IPS-NIHi11 (cell line): ENCODE measurements around the gene FEN1.
A peak's percentile ranks its signal among the peaks of the same experiment; 100 is the strongest.

Experiments used
- DNase-seq: peaks from one replicate; pipeline ENCODE4 v3.0.0; 2012; ENCODE audit warnings: mixed read lengths, low spot score

The FEN1 gene

GRCh38 chr11:61817471-61818202 is 24.9 kb downstream of the FEN1 start:
- DNase-seq, result no peak

- DNase-seq, result no peak
These were observed 27.5 kb downstream of the FEN1 start for GRCh38 chr11:61820174-61820573.

- peak; percentile 30 for DNase-seq
These were observed 34.3 kb downstream of the FEN1 start for GRCh38 chr11:61826930-61827570.

GRCh38 chr11:61827571-61828378 is 35.1 kb downstream of the FEN1 start, which contains the start of gene FADS2:
Gene FADS2, plus strand, starts transcription at chr11:61828300. Its CDS starts 91 bp downstream, at chr11:61828391.
- peak; percentile 87 for DNase-seq

- DNase-seq, result no peak
These were observed 35.6 kb downstream of the FEN1 start for GRCh38 chr11:61828379-61828628.

GRCh38 chr11:61828629-61829407 is 36.1 kb downstream of the FEN1 start:
- peak; percentile 73 for DNase-seq

- no peak for DNase-seq
These were observed 37.1 kb downstream of the FEN1 start for GRCh38 chr11:61829806-61830205.

- DNase-seq, result no peak
These were observed 37.8 kb downstream of the FEN1 start for GRCh38 chr11:61830237-61831105.

- no peak for DNase-seq
These were observed 39.5 kb downstream of the FEN1 start for GRCh38 chr11:61832207-61832606.

- DNase-seq, result no peak
These were observed 40.0 kb downstream of the FEN1 start for GRCh38 chr11:61832754-61833153.

GRCh38 chr11:61833471-61833870 is 40.8 kb downstream of the FEN1 start:
- DNase-seq, result no peak

GRCh38 chr11:61833926-61834277 is 41.2 kb downstream of the FEN1 start:
- DNase-seq, result no peak

- DNase-seq, result peak; percentile 36
These were observed 41.8 kb downstream of the FEN1 start for GRCh38 chr11:61834278-61835048.

GRCh38 chr11:61836193-61836592 is 43.5 kb downstream of the FEN1 start:
- no peak for DNase-seq

- no peak for DNase-seq
These were observed 44.8 kb downstream of the FEN1 start for GRCh38 chr11:61837411-61838005.

GRCh38 chr11:61838501-61838900 is 45.8 kb downstream of the FEN1 start:
- DNase-seq, result no peak

- no peak for DNase-seq
These were observed 46.2 kb downstream of the FEN1 start for GRCh38 chr11:61838921-61839320.

- DNase-seq, result no peak
These were observed 47.0 kb downstream of the FEN1 start for GRCh38 chr11:61839742-61840141.

GRCh38 chr11:61840371-61840770 is 47.7 kb downstream of the FEN1 start:
- DNase-seq, result no peak
